ENCODE measurements around the gene RARS2.

RARS2 gene

GRCh38 chr6:87586371-87587077, 3.3 kb downstream of the RARS2 start:
- ChIA-PET POLR2A (no interaction called here), CTCF (no interaction called here)
- H3K27ac ChIP-seq (ENCODE audit: extremely low read depth, low read depth, low read length) = no peak overlapping the region
- no peak overlapping the region for H3K4me3 ChIP-seq (ENCODE audit: low read depth, low read length)
- no peaks in the 10 kb centered on the region for H3K9me3 ChIP-seq (ENCODE audit: control insufficient read depth, insufficient read depth, low read depth, low read length)
- H3K36me3 ChIP-seq (ENCODE audit: control insufficient read depth in 2 of 2, insufficient read depth in 1 of 2, low read length in 2 of 2) = peaks cover 13 to 49% of the 10 kb centered on the region in 2 experiments
- peaks cover 4% of the 10 kb centered on the region; the same call in 1 of the 2 replicates for H3K4me1 ChIP-seq (ENCODE audit: control insufficient read depth, insufficient read depth, low read length)
- peak; percentile 87 for TF ChIP-seq ZNF426 (tag by site-specific recombination; IDR thresholded peaks at IDR 0.05)
- TF ChIP-seq ZNF76 (tag by site-specific recombination; IDR thresholded peaks at IDR 0.05; ENCODE audit: borderline replicate concordance, low read depth) = no peak
- TF ChIP-seq ZBTB11 (tag by site-specific recombination; conservative IDR thresholded peaks at IDR 0.05; ENCODE audit: low read depth) = peak; percentile 73
- peak; percentile 75 for TF ChIP-seq ZNF664 (tag by site-specific recombination; IDR thresholded peaks at IDR 0.05)
- TF ChIP-seq ZNF558 (tag by site-specific recombination; IDR thresholded peaks at IDR 0.05) = peak; percentile 71
- TF ChIP-seq ZNF398 (tag by site-specific recombination; IDR thresholded peaks at IDR 0.05) = no peak
- TF ChIP-seq, protein P1, sequence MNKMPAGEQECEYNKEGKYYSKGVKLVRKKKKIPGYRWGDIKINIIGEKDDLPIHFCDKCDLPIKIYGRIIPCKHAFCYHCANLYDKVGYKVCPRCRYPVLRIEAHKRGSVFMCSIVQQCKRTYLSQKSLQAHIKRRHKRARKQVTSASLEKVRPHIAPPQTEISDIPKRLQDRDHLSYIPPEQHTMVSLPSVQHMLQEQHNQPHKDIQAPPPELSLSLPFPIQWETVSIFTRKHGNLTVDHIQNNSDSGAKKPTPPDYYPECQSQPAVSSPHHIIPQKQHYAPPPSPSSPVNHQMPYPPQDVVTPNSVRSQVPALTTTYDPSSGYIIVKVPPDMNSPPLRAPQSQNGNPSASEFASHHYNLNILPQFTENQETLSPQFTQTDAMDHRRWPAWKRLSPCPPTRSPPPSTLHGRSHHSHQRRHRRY (tag by site-specific recombination; IDR thresholded peaks at IDR 0.05) = no peak
- TF ChIP-seq ZNF155 (tag by site-specific recombination; IDR thresholded peaks at IDR 0.05) = no peak
- 0 out of 2 replicates have a peak, but pooled peaks have one; percentile 33 for TF ChIP-seq RBAK (tag by site-specific recombination; IDR thresholded peaks at IDR 0.05)
- TF ChIP-seq ZXDB (tag by site-specific recombination; IDR thresholded peaks at IDR 0.05) = peak; percentile 58
- TF ChIP-seq ZNF571 (tag by site-specific recombination; IDR thresholded peaks at IDR 0.05) = no peak
- TF ChIP-seq ZNF169 (tag by site-specific recombination; IDR thresholded peaks at IDR 0.05) = no peak
- TF ChIP-seq ZSCAN16 (tag by site-specific recombination; IDR thresholded peaks at IDR 0.05) = no peak
- TF ChIP-seq SCRT2 (tag by site-specific recombination; IDR thresholded peaks at IDR 0.05) = peak; percentile 56; the same call in 1 of the 2 replicates
- peak; percentile 44 for TF ChIP-seq ZNF654 (tag by site-specific recombination; IDR thresholded peaks at IDR 0.05; ENCODE audit: low read depth)
- TF ChIP-seq ZNF184 (tag by site-specific recombination; IDR thresholded peaks at IDR 0.05) = no peak
- TF ChIP-seq WT1 (tag by site-specific recombination; IDR thresholded peaks at IDR 0.05) = no peak
- peak; percentile 66; the same call in 1 of the 2 replicates for TF ChIP-seq ZNF404 (tag by site-specific recombination; IDR thresholded peaks at IDR 0.05)
- TF ChIP-seq ZNF621 (tag by site-specific recombination; IDR thresholded peaks at IDR 0.05) = no peak
- TF ChIP-seq ZNF354C (tag by site-specific recombination; IDR thresholded peaks at IDR 0.05; ENCODE audit: borderline replicate concordance, low read depth) = peak; percentile 88; the same call in 1 of the 2 replicates
- TF ChIP-seq ZBTB8A (tag by site-specific recombination; IDR thresholded peaks at IDR 0.05) = peak; percentile 79
- TF ChIP-seq ZNF292 (tag by site-specific recombination; IDR thresholded peaks at IDR 0.05; ENCODE audit: borderline replicate concordance, low read depth) = peak; percentile 81; the same call in 1 of the 2 replicates
- TF ChIP-seq GLI2 (tag by site-specific recombination; IDR thresholded peaks at IDR 0.05; ENCODE audit: borderline replicate concordance, low read depth) = peak; percentile 33; the same call in 1 of the 2 replicates
- no peak for TF ChIP-seq ZNF701 (tag by site-specific recombination; IDR thresholded peaks at IDR 0.05)
- no peak for TF ChIP-seq ZNF514 (tag by site-specific recombination; IDR thresholded peaks at IDR 0.05)
- TF ChIP-seq ZNF394 (tag by site-specific recombination; IDR thresholded peaks at IDR 0.05; ENCODE audit: borderline replicate concordance) = peak; percentile 95
- TF ChIP-seq BCL11A (tag by site-specific recombination; IDR thresholded peaks at IDR 0.05; ENCODE audit: low read depth) = no peak
- TF ChIP-seq ZNF510 (tag by site-specific recombination; IDR thresholded peaks at IDR 0.05; ENCODE audit: insufficient replicate concordance) = peak; percentile 81
- no peak for TF ChIP-seq ZNF626 (tag by site-specific recombination; IDR thresholded peaks at IDR 0.05)
- no peak for TF ChIP-seq SP7 (tag by site-specific recombination; IDR thresholded peaks at IDR 0.05)
